Liver (tissue), 10 donors: ENCODE results near the gene ADAP2. TPM values are rescaled to one million over a fixed set of nuclear protein-coding genes. Genes with fewer than 3 reads are reported as not detected.

Source experiments
- DNase-seq: peaks from one replicate; pipeline ENCODE4 v3.0.0-alpha.2; 2017; ENCODE audit warnings: low spot score
- H3K27ac ChIP-seq, 2 donors: one replicate each; pipeline ENCODE4 v1.7.0; 2013; ENCODE audit warnings: inconsistent platforms in 2 of 2, low read length in 2 of 2, control low read depth in 1 of 2, low read depth in 1 of 2, mild to moderate bottlenecking in 1 of 2
- H3K27me3 ChIP-seq, 4 donors: one replicate each; pipeline versions ENCODE4 v1.6.1 to v1.7.0; 2013; ENCODE audit warnings: low read length in 3 of 4, inconsistent platforms in 1 of 4, mild to moderate bottlenecking in 1 of 4, moderate library complexity in 1 of 4; ENCODE audit not compliant: control insufficient read depth in 4 of 4, insufficient read depth in 4 of 4
- H3K36me3 ChIP-seq, 4 donors: one replicate each; pipeline versions ENCODE4 v1.6.1 to v1.7.0; 2013; ENCODE audit warnings: low read length in 3 of 4, mild to moderate bottlenecking in 3 of 4, low read depth in 1 of 4, moderate library complexity in 1 of 4; ENCODE audit not compliant: control insufficient read depth in 4 of 4, insufficient read depth in 3 of 4
- H3K4me1 ChIP-seq, 4 donors: one replicate each; pipeline versions ENCODE4 v1.6.1 to v1.7.0; 2013; ENCODE audit warnings: low read length in 3 of 4, mild to moderate bottlenecking in 3 of 4, moderate library complexity in 1 of 4; ENCODE audit not compliant: control insufficient read depth in 4 of 4, insufficient read depth in 4 of 4
- H3K4me3 ChIP-seq, 3 donors: one replicate each; pipeline versions ENCODE4 v1.6.1 to v1.7.0; 2013; ENCODE audit warnings: low read length in 3 of 3, control low read depth in 1 of 3, low read depth in 1 of 3, mild to moderate bottlenecking in 1 of 3
- H3K9ac ChIP-seq, 2 donors: one replicate each; pipeline ENCODE4 v1.7.0; 2013; ENCODE audit warnings: low read length in 2 of 2, mild to moderate bottlenecking in 2 of 2, moderate library complexity in 2 of 2, control low read depth in 1 of 2, low read depth in 1 of 2
- H3K9me3 ChIP-seq, 4 donors: one replicate each; pipeline versions ENCODE4 v1.6.1 to v1.7.0; 2013; ENCODE audit warnings: low read length in 3 of 4; ENCODE audit not compliant: control insufficient read depth in 4 of 4
- FOXA2 ChIP-seq: IDR thresholded peaks from 2 replicates; pipeline ENCODE4 v1.6.1; 2016; ENCODE audit warnings: antibody characterized with exemption
- GABPA ChIP-seq, 2 donors: IDR thresholded peaks in 1 of 2; conservative IDR thresholded peaks in 1 of 2; 2 replicates each; pipeline ENCODE4 v1.6.1; 2016; ENCODE audit warnings: antibody characterized with exemption in 2 of 2, mild to moderate bottlenecking in 1 of 2, moderate library complexity in 1 of 2
- HNF4A ChIP-seq, 2 donors: conservative IDR thresholded peaks; 2 replicates each; pipeline ENCODE4 v1.6.1; 2016; ENCODE audit warnings: antibody characterized with exemption in 2 of 2, mild to moderate bottlenecking in 2 of 2
- HNF4G ChIP-seq: IDR thresholded peaks from 2 replicates; pipeline ENCODE4 v1.6.1; 2016; ENCODE audit warnings: antibody characterized with exemption
- JUND ChIP-seq, 2 donors: IDR thresholded peaks; 2 replicates each; pipeline ENCODE4 v1.6.1; 2016; ENCODE audit warnings: antibody characterized with exemption in 2 of 2
- RAD21 ChIP-seq, 2 donors: IDR thresholded peaks; 2 replicates each; pipeline ENCODE4 v1.6.1; 2016; ENCODE audit warnings: antibody characterized with exemption in 2 of 2, mild to moderate bottlenecking in 2 of 2
- RXRA ChIP-seq, 2 donors: IDR thresholded peaks; 2 replicates each; pipeline ENCODE4 v1.6.1; 2017 to 2018; ENCODE audit warnings: antibody characterized with exemption in 2 of 2, mild to moderate bottlenecking in 1 of 2
- SP1 ChIP-seq: IDR thresholded peaks from 2 replicates; pipeline ENCODE4 v1.6.1; 2018; ENCODE audit warnings: antibody characterized with exemption, mild to moderate bottlenecking
- TAF1 ChIP-seq: conservative IDR thresholded peaks from 2 replicates; pipeline ENCODE4 v1.6.1; 2016; ENCODE audit warnings: antibody characterized with exemption, mild to moderate bottlenecking
- YY1 ChIP-seq: IDR thresholded peaks from 2 replicates; pipeline ENCODE4 v1.6.1; 2016; ENCODE audit warnings: antibody characterized with exemption, mild to moderate bottlenecking
- WGBS: extraction: QIAGEN DNeasy Blood & Tissue Kit; methylation state at CpG from one replicate; pipeline ENCODE4 v1.1.7; 2013; 5-methylcytosine and 5-hydroxymethylcytosine counted together
- polyA plus RNA-seq, 2 donors: library from polyadenylated mRNA; stranded (reverse) in 1 of 2; unstranded in 1 of 2; fragments of 200-250 nt in 1 of 2; fragments of >200 nt in 1 of 2; fragmentation: Nextera tagmentation in 1 of 2; extraction: Ambion mirVana in 1 of 2; gene quantifications; one replicate each; pipeline versions ENCODE4 v1.2.1 to v1.2.3, GENCODE V29; 2013 to 2015
- small RNA-seq: library from RNA; depleted of rRNA; stranded (forward); fragments of <200 nt; gene quantifications from one replicate; pipeline ENCODE3, GENCODE V24; 2014
- total RNA-seq, 2 donors: library from RNA; depleted of rRNA; stranded (reverse); fragments of >200 nt; gene quantifications; one replicate each; pipeline ENCODE4 v1.2.3, GENCODE V29; 2014
- TF ChIP-seq, protein P1 (sequence below): IDR thresholded peaks from 2 replicates; pipeline ENCODE4 v1.6.1; 2016; ENCODE audit warnings: antibody characterized with exemption
- TF ChIP-seq, protein P2 (sequence below): fragments of 150-350 bp; IDR thresholded peaks from 2 replicates; pipeline ENCODE4 v1.5.1; 2017; ENCODE audit warnings: improper control_type of control experiment, low read depth, low read length; ENCODE audit not compliant: missing input control
- TF ChIP-seq, protein P3 (sequence below): IDR thresholded peaks from 2 replicates; pipeline ENCODE4 v1.6.1; 2016; ENCODE audit warnings: antibody characterized with exemption, mild to moderate bottlenecking
- TF ChIP-seq, protein P4 (sequence below): IDR thresholded peaks from 2 replicates; pipeline ENCODE4 v1.6.1; 2016; ENCODE audit warnings: antibody characterized with exemption
- donor health status: healthy.
- donor health status: healthy.
- donor health status: healthy.
- donor health status: healthy.
- donor health status: healthy.

ADAP2 gene
- total and polyA plus RNA-seq, 4 donors = 5.2 to 18.6 (median 11.9) TPM

DNA sequence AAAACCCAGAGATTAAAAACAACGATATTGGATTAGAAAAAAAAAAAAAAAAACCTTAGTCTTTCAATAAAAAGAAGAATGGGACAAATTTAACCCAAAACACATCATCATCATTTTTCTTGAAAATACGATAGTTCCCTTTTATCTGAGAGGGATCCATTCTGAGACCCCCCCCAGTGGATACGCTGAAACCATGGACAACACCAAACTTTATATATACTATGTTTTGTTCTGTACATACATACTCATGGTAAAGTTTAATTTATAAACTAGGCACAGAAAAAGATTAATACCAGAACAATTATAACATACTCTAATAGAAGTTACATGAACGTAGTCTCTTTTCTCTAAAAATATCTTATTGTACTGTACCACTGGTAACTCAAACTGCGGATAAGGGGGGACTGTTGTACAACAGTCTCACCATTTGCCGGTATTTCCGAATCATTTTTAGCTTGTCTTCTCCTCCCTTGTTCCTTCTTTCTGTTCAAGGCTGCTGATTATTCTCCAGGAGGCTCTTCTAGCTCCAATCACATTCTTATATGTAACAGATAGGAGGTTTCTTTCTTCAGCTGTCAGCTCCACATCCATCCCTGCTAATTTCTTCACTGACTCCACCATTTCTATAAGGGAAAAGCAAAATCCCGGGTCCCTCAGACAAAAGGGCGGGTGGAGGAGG, 86.1 kb downstream of the ADAP2 start:
- 74% methylated on average over 9 of the region's 9 CpGs for WGBS
- Histone ChIP-seq H3K9ac (peak overlapping the region; percentile 22 to 42), H3K27ac (peak overlapping the region in 1 of 2 donors; percentile 13)

DNA sequence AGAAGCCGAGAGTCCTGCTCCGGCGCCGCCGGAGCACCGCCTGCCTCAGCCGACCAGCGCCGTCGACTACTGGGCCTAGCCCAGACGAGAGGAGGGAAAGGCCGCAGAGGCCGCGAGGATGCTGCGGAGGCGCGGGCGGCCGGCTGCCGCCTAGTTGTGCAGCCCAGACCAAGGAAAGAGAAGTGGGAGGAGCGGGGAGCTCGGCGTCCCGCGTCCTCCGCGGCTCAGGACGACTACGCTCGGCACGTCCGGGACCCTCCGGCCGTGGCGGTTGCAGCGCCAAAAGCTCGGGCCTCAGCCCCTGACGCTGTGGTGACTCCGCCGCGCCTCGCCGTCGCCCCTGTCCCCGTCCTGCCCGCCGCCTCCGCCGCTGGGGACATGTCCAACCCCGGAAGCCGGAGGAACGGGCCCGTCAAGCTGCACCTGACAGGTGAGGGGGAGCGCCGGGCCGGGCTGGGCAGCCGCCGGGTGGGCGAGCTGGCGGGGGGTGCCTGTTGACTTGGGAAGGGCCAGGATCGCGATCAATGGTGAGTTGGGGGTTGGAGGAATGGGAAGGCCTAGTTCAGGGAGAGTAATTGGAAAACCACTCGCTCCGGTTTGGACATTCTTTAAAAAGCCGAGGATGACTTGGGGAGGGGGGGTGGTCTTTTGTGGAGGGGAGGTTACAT, 86.8 kb downstream of the ADAP2 start:
- Histone ChIP-seq H3K9ac (peak overlapping the region; percentile 22 to 42), H3K9me3 (no peaks in the 10 kb centered on the region), H3K4me1 (peaks cover 3 to 8% (median 4%) of the 10 kb centered on the region in 4 donors), H3K36me3 (no peaks in the 10 kb centered on the region), H3K4me3 (peak overlapping the region; percentile 27 to 65 (median 63)), H3K27me3 (no peaks in the 10 kb centered on the region), H3K27ac (peak overlapping the region in 1 of 2 donors; percentile 46)
- peak; percentile 42 for DNase-seq
- TF ChIP-seq, protein P1, sequence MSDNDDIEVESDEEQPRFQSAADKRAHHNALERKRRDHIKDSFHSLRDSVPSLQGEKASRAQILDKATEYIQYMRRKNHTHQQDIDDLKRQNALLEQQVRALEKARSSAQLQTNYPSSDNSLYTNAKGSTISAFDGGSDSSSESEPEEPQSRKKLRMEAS = no peak
- TF ChIP-seq HNF4A (conservative IDR thresholded peaks at IDR 0.05) (no peak), SP1 (no peak), YY1 (no peak), TAF1 (no peak), RAD21 (IDR thresholded peaks at IDR 0.05) (peak in 1 of 2 donors; percentile 36)
- 3% methylated on average over 65 of the region's 65 CpGs for WGBS

More for the DNA sequence above, 86.1 kb downstream of the ADAP2 start:
- Histone ChIP-seq H3K27me3 (no peaks in the 10 kb centered on the region), H3K36me3 (no peaks in the 10 kb centered on the region), H3K9me3 (no peaks in the 10 kb centered on the region), H3K4me3 (peak overlapping the region; percentile 27 to 65 (median 63)), H3K4me1 (peaks cover 3 to 8% (median 4%) of the 10 kb centered on the region in 4 donors)
- no peak for TF ChIP-seq JUND (IDR thresholded peaks at IDR 0.05)
- no peak for TF ChIP-seq RAD21 (IDR thresholded peaks at IDR 0.05)
- TF ChIP-seq, protein P1 = no peak
- no peak for TF ChIP-seq FOXA2
- TF ChIP-seq GABPA (IDR thresholded peaks at IDR 0.05 in 1 of 2, conservative IDR thresholded peaks at IDR 0.05 in 1 of 2) = no peak
- TF ChIP-seq HNF4G = no peak
- TF ChIP-seq YY1 = no peak
- TF ChIP-seq, protein P2, sequence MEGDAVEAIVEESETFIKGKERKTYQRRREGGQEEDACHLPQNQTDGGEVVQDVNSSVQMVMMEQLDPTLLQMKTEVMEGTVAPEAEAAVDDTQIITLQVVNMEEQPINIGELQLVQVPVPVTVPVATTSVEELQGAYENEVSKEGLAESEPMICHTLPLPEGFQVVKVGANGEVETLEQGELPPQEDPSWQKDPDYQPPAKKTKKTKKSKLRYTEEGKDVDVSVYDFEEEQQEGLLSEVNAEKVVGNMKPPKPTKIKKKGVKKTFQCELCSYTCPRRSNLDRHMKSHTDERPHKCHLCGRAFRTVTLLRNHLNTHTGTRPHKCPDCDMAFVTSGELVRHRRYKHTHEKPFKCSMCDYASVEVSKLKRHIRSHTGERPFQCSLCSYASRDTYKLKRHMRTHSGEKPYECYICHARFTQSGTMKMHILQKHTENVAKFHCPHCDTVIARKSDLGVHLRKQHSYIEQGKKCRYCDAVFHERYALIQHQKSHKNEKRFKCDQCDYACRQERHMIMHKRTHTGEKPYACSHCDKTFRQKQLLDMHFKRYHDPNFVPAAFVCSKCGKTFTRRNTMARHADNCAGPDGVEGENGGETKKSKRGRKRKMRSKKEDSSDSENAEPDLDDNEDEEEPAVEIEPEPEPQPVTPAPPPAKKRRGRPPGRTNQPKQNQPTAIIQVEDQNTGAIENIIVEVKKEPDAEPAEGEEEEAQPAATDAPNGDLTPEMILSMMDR = no peak
- TF ChIP-seq, protein P3, sequence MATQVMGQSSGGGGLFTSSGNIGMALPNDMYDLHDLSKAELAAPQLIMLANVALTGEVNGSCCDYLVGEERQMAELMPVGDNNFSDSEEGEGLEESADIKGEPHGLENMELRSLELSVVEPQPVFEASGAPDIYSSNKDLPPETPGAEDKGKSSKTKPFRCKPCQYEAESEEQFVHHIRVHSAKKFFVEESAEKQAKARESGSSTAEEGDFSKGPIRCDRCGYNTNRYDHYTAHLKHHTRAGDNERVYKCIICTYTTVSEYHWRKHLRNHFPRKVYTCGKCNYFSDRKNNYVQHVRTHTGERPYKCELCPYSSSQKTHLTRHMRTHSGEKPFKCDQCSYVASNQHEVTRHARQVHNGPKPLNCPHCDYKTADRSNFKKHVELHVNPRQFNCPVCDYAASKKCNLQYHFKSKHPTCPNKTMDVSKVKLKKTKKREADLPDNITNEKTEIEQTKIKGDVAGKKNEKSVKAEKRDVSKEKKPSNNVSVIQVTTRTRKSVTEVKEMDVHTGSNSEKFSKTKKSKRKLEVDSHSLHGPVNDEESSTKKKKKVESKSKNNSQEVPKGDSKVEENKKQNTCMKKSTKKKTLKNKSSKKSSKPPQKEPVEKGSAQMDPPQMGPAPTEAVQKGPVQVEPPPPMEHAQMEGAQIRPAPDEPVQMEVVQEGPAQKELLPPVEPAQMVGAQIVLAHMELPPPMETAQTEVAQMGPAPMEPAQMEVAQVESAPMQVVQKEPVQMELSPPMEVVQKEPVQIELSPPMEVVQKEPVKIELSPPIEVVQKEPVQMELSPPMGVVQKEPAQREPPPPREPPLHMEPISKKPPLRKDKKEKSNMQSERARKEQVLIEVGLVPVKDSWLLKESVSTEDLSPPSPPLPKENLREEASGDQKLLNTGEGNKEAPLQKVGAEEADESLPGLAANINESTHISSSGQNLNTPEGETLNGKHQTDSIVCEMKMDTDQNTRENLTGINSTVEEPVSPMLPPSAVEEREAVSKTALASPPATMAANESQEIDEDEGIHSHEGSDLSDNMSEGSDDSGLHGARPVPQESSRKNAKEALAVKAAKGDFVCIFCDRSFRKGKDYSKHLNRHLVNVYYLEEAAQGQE = no peak
- TF ChIP-seq TAF1 = no peak
- TF ChIP-seq RXRA (IDR thresholded peaks at IDR 0.05) = no peak
- no peak for TF ChIP-seq HNF4A (conservative IDR thresholded peaks at IDR 0.05)
- TF ChIP-seq, protein P4, sequence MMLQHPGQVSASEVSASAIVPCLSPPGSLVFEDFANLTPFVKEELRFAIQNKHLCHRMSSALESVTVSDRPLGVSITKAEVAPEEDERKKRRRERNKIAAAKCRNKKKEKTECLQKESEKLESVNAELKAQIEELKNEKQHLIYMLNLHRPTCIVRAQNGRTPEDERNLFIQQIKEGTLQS = no peak
- no peak for DNase-seq

Small RNAs within 50 kb of the gene (small RNA-seq; reads per million reads assigned to genes)
- gene AC138207.3 (not detected), gene RN7SL138P (not detected)

Other genes starting within 250 kb of the ADAP2 start
- gene CRLF3, start 97.3 kb upstream of the ADAP2 start, total RNA-seq = 10 to 100 TPM in 1 of 2 donors, 1 to 10 TPM in 1; 5.7 to 26.5 TPM
- 1 to 10 TPM; 2.4 to 3.5 TPM for gene CRLF3, start 97.3 kb upstream of the ADAP2 start, polyA plus RNA-seq
- gene ATAD5, start 90.0 kb upstream of the ADAP2 start, total RNA-seq = 10 to 100 TPM in 1 of 2 donors, under 1 TPM in 1; 0.59 to 10.6 TPM
- gene ATAD5, start 90.0 kb upstream of the ADAP2 start, polyA plus RNA-seq = under 1 TPM; 0.15 to 0.44 TPM
- gene TEFM, start 15.7 kb upstream of the ADAP2 start, total RNA-seq = 10 to 100 TPM in 1 of 2 donors, 1 to 10 TPM in 1; 5.1 to 16.7 TPM
- gene TEFM, start 15.7 kb upstream of the ADAP2 start, polyA plus RNA-seq = 10 to 100 TPM in 1 of 2 donors, 1 to 10 TPM in 1; 8.7 to 12.4 TPM
- 1 to 10 TPM; 4.0 to 5.5 TPM for gene RNF135, start 49.1 kb downstream of the ADAP2 start, total RNA-seq
- 1 to 10 TPM; 3.4 to 3.5 TPM for gene RNF135, start 49.1 kb downstream of the ADAP2 start, polyA plus RNA-seq
- 10 to 100 TPM; 18.5 to 42.6 TPM for gene NF1, start 173.0 kb downstream of the ADAP2 start, total RNA-seq
- gene NF1, start 173.0 kb downstream of the ADAP2 start, polyA plus RNA-seq = 1 to 10 TPM; 4.6 to 8.4 TPM